ENCODE results near the gene CD55.

DNA sequence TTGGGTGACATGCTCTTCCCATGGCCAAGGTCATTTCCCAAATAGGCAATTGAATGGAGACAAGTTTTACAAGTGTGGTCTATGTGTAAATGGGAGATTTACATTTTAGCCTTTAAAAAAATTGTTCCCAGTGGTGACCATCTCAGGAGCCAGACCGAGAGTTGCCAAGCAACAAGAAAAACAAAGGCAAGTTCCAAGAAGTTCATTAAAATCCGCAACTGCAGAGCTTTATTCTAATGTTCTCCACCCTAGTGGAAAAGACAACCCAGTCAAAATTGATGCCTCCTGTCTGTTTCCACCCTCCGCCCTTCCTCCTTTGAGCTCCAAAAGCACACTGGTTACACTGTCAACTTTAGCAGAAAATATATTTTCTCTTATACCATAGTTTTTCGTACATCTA, 33.2 kb upstream of the CD55 start:
- TF ChIP-seq, protein P1, sequence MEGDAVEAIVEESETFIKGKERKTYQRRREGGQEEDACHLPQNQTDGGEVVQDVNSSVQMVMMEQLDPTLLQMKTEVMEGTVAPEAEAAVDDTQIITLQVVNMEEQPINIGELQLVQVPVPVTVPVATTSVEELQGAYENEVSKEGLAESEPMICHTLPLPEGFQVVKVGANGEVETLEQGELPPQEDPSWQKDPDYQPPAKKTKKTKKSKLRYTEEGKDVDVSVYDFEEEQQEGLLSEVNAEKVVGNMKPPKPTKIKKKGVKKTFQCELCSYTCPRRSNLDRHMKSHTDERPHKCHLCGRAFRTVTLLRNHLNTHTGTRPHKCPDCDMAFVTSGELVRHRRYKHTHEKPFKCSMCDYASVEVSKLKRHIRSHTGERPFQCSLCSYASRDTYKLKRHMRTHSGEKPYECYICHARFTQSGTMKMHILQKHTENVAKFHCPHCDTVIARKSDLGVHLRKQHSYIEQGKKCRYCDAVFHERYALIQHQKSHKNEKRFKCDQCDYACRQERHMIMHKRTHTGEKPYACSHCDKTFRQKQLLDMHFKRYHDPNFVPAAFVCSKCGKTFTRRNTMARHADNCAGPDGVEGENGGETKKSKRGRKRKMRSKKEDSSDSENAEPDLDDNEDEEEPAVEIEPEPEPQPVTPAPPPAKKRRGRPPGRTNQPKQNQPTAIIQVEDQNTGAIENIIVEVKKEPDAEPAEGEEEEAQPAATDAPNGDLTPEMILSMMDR (conservative IDR thresholded peaks at IDR 0.05; ENCODE audit: low read depth, low read length): no peak
- no peak for TF ChIP-seq EZH2 (IDR thresholded peaks at IDR 0.05; ENCODE audit: borderline replicate concordance, low read depth, low read length, poor library complexity, severe bottlenecking)
